Mesenchymal stem cell (in vitro differentiated cells and primary cell): ENCODE measurements around the gene ELMO1.

ENCODE experiments used
- DNase-seq: peaks from one replicate; pipeline ENCODE4 v3.0.0-alpha.2; 2013
- H2AFZ ChIP-seq: one replicate; pipeline ENCODE4 v1.6.1; 2013; ENCODE audit warnings: low read depth, mild to moderate bottlenecking, control low read depth, inconsistent platforms, low read length, moderate library complexity
- H2AK5ac ChIP-seq: 2 replicates; pipeline ENCODE4 v1.6.1; 2013; ENCODE audit warnings: low read length, moderate library complexity, mild to moderate bottlenecking, inconsistent platforms; ENCODE audit not compliant: severe bottlenecking
- H2BK120ac ChIP-seq: one replicate; pipeline ENCODE4 v1.6.1; 2013; ENCODE audit warnings: low read depth, mild to moderate bottlenecking, inconsistent platforms, low read length, moderate library complexity
- H2BK12ac ChIP-seq, 2 experiments: one replicate each; pipeline ENCODE4 v1.6.1; 2013; ENCODE audit warnings: inconsistent platforms in 2 of 2, low read length in 2 of 2, mild to moderate bottlenecking in 2 of 2, moderate library complexity in 2 of 2, control low read depth in 1 of 2
- H2BK15ac ChIP-seq: one replicate; pipeline ENCODE4 v1.6.1; 2013; ENCODE audit warnings: mild to moderate bottlenecking, low read depth, inconsistent platforms; ENCODE audit not compliant: poor library complexity, severe bottlenecking
- H2BK5ac ChIP-seq: 2 replicates; pipeline ENCODE4 v1.6.1; 2013; ENCODE audit warnings: low read depth, mild to moderate bottlenecking, low read length, control low read depth, inconsistent platforms; ENCODE audit not compliant: poor library complexity, severe bottlenecking
- H3K14ac ChIP-seq, 2 experiments: one replicate each; pipeline ENCODE4 v1.6.1; 2013; ENCODE audit warnings: inconsistent platforms in 2 of 2, low read length in 2 of 2, control low read depth in 1 of 2, mild to moderate bottlenecking in 1 of 2, moderate library complexity in 1 of 2
- H3K18ac ChIP-seq, 2 experiments: one replicate each; pipeline ENCODE4 v1.6.1; 2013; ENCODE audit warnings: inconsistent platforms in 2 of 2, low read length in 2 of 2, control low read depth in 1 of 2, low read depth in 1 of 2, mild to moderate bottlenecking in 1 of 2
- H3K23ac ChIP-seq, 2 experiments: one replicate each; pipeline ENCODE4 v1.6.1; 2013; ENCODE audit warnings: inconsistent platforms in 2 of 2, low read length in 2 of 2, mild to moderate bottlenecking in 2 of 2, moderate library complexity in 2 of 2, control low read depth in 1 of 2
- H3K27ac ChIP-seq: 2 replicates; pipeline ENCODE4 v1.5.1; 2013; ENCODE audit warnings: mild to moderate bottlenecking, moderate library complexity, low read length, control low read depth, inconsistent platforms; ENCODE audit not compliant: poor library complexity, severe bottlenecking
- H3K27me3 ChIP-seq, 2 experiments: 2 replicates each; pipeline versions ENCODE4 v1.6.1 to v1.7.0; 2013; ENCODE audit warnings: low read length in 2 of 2, mild to moderate bottlenecking in 2 of 2, moderate library complexity in 2 of 2, control low read depth in 1 of 2, inconsistent platforms in 1 of 2; ENCODE audit not compliant: control insufficient read depth in 1 of 2, insufficient read depth in 1 of 2
- H3K36me3 ChIP-seq, 2 experiments: 2 replicates each; pipeline versions ENCODE4 v1.6.1 to v1.7.0; 2013; ENCODE audit warnings: low read length in 2 of 2, control low read depth in 1 of 2, inconsistent platforms in 1 of 2, low read depth in 1 of 2, mild to moderate bottlenecking in 1 of 2; ENCODE audit not compliant: insufficient read depth in 2 of 2, control insufficient read depth in 1 of 2
- H3K4ac ChIP-seq, 2 experiments: one replicate each; pipeline ENCODE4 v1.6.1; 2013; ENCODE audit warnings: inconsistent platforms in 2 of 2, low read length in 2 of 2, mild to moderate bottlenecking in 2 of 2, moderate library complexity in 2 of 2, control low read depth in 1 of 2, low read depth in 1 of 2
- H3K4me1 ChIP-seq: 2 replicates; pipeline ENCODE4 v1.6.1; 2013; ENCODE audit warnings: low read depth, low read length, control low read depth; ENCODE audit not compliant: control insufficient read depth, insufficient read depth
- H3K4me2 ChIP-seq: 2 replicates; pipeline ENCODE4 v1.6.1; 2013; ENCODE audit warnings: low read length, mild to moderate bottlenecking, inconsistent platforms; ENCODE audit not compliant: poor library complexity, severe bottlenecking
- H3K4me3 ChIP-seq, 2 experiments: 2 replicates each; pipeline versions ENCODE4 v1.5.1 to v1.7.0; 2013; ENCODE audit warnings: low read length in 2 of 2, mild to moderate bottlenecking in 2 of 2, control low read depth in 1 of 2, low read depth in 1 of 2; ENCODE audit not compliant: insufficient read depth in 1 of 2
- H3K79me1 ChIP-seq: replicated peaks from 2 replicates; pipeline ENCODE4 v1.6.1; 2013; ENCODE audit warnings: mild to moderate bottlenecking, control low read depth, low read length, inconsistent platforms; ENCODE audit not compliant: poor library complexity, severe bottlenecking
- H3K9ac ChIP-seq: 2 replicates; pipeline ENCODE4 v1.7.0; 2013; ENCODE audit warnings: mild to moderate bottlenecking, low read length, moderate library complexity
- H3K9me3 ChIP-seq: 2 replicates; pipeline ENCODE4 v1.7.0; 2013; ENCODE audit warnings: mild to moderate bottlenecking, low read length; ENCODE audit not compliant: control insufficient read depth
- H4K8ac ChIP-seq: one replicate; pipeline ENCODE4 v1.6.1; 2013; ENCODE audit warnings: inconsistent platforms, mild to moderate bottlenecking, low read length, moderate library complexity
- H4K91ac ChIP-seq: one replicate; pipeline ENCODE4 v1.6.1; 2013; ENCODE audit warnings: mild to moderate bottlenecking, low read length, inconsistent platforms
- WGBS: methylation state at CpG from one replicate; pipeline ENCODE4 v1.1.7; 2013; ENCODE audit warnings: mixed read lengths; 5-methylcytosine and 5-hydroxymethylcytosine counted together

The ELMO1 gene

GRCh38 chr7:36855330-36855729 is 593.3 kb downstream of the ELMO1 start:
- Histone ChIP-seq H2AK5ac (no peak overlapping the region), H2BK5ac (no peak overlapping the region), H3K36me3 (no peaks in the 10 kb centered on the region), H2BK12ac (no peak overlapping the region), H2BK15ac (no peak overlapping the region), H3K27ac (no peak overlapping the region), H4K8ac (no peak overlapping the region), H3K14ac (no peak overlapping the region), H3K79me1 (no peaks in the 10 kb centered on the region), H3K4me1 (no peaks in the 10 kb centered on the region), H2AFZ (no peak overlapping the region), H3K9ac (no peak overlapping the region), H3K9me3 (peaks cover 4% of the 10 kb centered on the region), H3K4ac (no peak overlapping the region), H3K23ac (no peak overlapping the region), H4K91ac (no peak overlapping the region), H3K4me3 (no peak overlapping the region), H3K27me3 (no peaks in the 10 kb centered on the region), H3K4me2 (no peak overlapping the region), H3K18ac (no peak overlapping the region), H2BK120ac (no peak overlapping the region)
- 93% methylated on average over 12 of the region's 15 CpGs for WGBS
- DNase-seq, result no peak

- H3K4me1 ChIP-seq, result no peaks in the 10 kb centered on the region
- no peak overlapping the region for H2AFZ ChIP-seq
- peaks cover 4% of the 10 kb centered on the region for H3K9me3 ChIP-seq
- no peak overlapping the region for H2AK5ac ChIP-seq
- H3K14ac ChIP-seq, result no peak overlapping the region
- 89% methylated on average over 9 of the region's 9 CpGs for WGBS
- H3K36me3 ChIP-seq, result no peaks in the 10 kb centered on the region
- H2BK5ac ChIP-seq, result no peak overlapping the region
- H4K8ac ChIP-seq, result no peak overlapping the region
- no peak for DNase-seq
- no peak overlapping the region for H3K4ac ChIP-seq
- H3K27ac ChIP-seq, result no peak overlapping the region
- no peaks in the 10 kb centered on the region for H3K27me3 ChIP-seq
- no peak overlapping the region for H3K4me3 ChIP-seq
- no peak overlapping the region for H2BK15ac ChIP-seq
- no peak overlapping the region for H3K4me2 ChIP-seq
- no peaks in the 10 kb centered on the region for H3K79me1 ChIP-seq
- H2BK12ac ChIP-seq, result no peak overlapping the region
- no peak overlapping the region for H3K23ac ChIP-seq
- H3K18ac ChIP-seq, result no peak overlapping the region
- no peak overlapping the region for H2BK120ac ChIP-seq
- no peak overlapping the region for H3K9ac ChIP-seq
- H4K91ac ChIP-seq, result no peak overlapping the region
Observed at GRCh38 chr7:36854652-36855051, 594.0 kb downstream of the ELMO1 start.

- Histone ChIP-seq H2AK5ac (no peak overlapping the region), H3K18ac (no peak overlapping the region), H3K14ac (no peak overlapping the region), H3K4ac (no peak overlapping the region), H3K23ac (no peak overlapping the region), H3K9ac (no peak overlapping the region), H2BK12ac (no peak overlapping the region), H2BK120ac (no peak overlapping the region), H3K4me1 (no peaks in the 10 kb centered on the region), H4K91ac (no peak overlapping the region), H2AFZ (no peak overlapping the region), H3K9me3 (peaks cover 6% of the 10 kb centered on the region), H3K27me3 (no peaks in the 10 kb centered on the region), H2BK5ac (no peak overlapping the region), H3K27ac (no peak overlapping the region), H4K8ac (no peak overlapping the region), H3K79me1 (no peaks in the 10 kb centered on the region), H3K4me3 (no peak overlapping the region), H2BK15ac (no peak overlapping the region), H3K36me3 (no peaks in the 10 kb centered on the region), H3K4me2 (no peak overlapping the region)
- WGBS, result no CpG with 5 or more reads among the region's 1 CpG
- no peak for DNase-seq
Observed at GRCh38 chr7:36852931-36853330, 595.7 kb downstream of the ELMO1 start.

DNA sequence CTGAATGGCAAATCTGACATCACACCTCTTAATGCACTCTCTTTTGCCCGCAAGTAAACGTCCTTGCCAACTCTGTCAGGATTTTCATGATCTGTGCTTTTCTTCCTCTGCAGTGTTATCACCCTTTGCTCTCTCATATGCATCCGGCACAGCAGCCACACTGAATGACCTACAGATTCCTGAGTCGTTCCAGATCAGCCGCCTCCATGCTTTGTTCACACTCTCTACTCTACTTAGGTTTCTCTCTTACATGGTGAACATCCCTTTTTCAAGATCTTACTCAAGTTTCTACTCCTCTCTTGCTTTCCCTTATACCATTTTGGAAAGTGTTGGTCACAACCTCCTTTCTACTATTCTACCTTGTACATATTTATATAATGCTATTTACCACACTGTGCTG is 596.6 kb downstream of the ELMO1 start:
- Histone ChIP-seq H2BK15ac (no peak overlapping the region), H3K23ac (no peak overlapping the region), H3K36me3 (no peaks in the 10 kb centered on the region), H3K79me1 (no peaks in the 10 kb centered on the region), H3K4me3 (no peak overlapping the region), H3K4me1 (no peaks in the 10 kb centered on the region), H2BK120ac (no peak overlapping the region), H4K91ac (no peak overlapping the region), H3K27me3 (no peaks in the 10 kb centered on the region), H2BK12ac (no peak overlapping the region), H3K27ac (no peak overlapping the region), H3K9ac (no peak overlapping the region), H3K14ac (no peak overlapping the region), H2BK5ac (no peak overlapping the region), H3K4me2 (no peak overlapping the region), H4K8ac (no peak overlapping the region), H2AFZ (no peak overlapping the region), H3K9me3 (peaks cover 10% of the 10 kb centered on the region), H3K4ac (no peak overlapping the region), H3K18ac (no peak overlapping the region), H2AK5ac (no peak overlapping the region)
- DNase-seq, result no peak
- 72% methylated on average over 5 of the region's 5 CpGs for WGBS
